Esophagus squamous epithelium (tissue), 4 donors: ENCODE data around the gene TTLL4.

Experiments used
- CTCF ChIP-seq, 6 experiments: fragments of 450-650 bp in 4 of 6; fragments of 200-600 bp in 2 of 6; sonication (generic) in 2 of 6; IDR thresholded peaks; one replicate each; pipeline ENCODE4 v1.5.1; 2016 to 2019; ENCODE audit warnings: antibody characterized with exemption in 6 of 6, mild to moderate bottlenecking in 4 of 6, moderate library complexity in 4 of 6
- POLR2A ChIP-seq, 4 donors: fragments of 450-650 bp; IDR thresholded peaks; one replicate each; pipeline ENCODE4 v1.6.1; 2017; ENCODE audit warnings: antibody characterized with exemption in 4 of 4, mild to moderate bottlenecking in 4 of 4, moderate library complexity in 3 of 4

GRCh38 chr2:218713922-218714321 is 3.3 kb downstream of the TTLL4 start:
- TF ChIP-seq CTCF (IDR thresholded peaks at IDR 0.05): no peak
- no peak for TF ChIP-seq POLR2A (IDR thresholded peaks at IDR 0.05)
